Measurements from ENCODE around the gene ABI2.

Gene ABI2

GRCh38 chr2:203431391-203432185, 103.4 kb downstream of the ABI2 start:
- no peak for DNase-seq (ENCODE audit: low spot score)

- DNase-seq (ENCODE audit: low spot score), result no peak
Measured at GRCh38 chr2:203432811-203433210, 104.6 kb downstream of the ABI2 start.

- DNase-seq (ENCODE audit: low spot score), result no peak
Measured at GRCh38 chr2:203436496-203436895, 108.3 kb downstream of the ABI2 start.

- no peak for DNase-seq (ENCODE audit: low spot score)
Measured at GRCh38 chr2:203437511-203437910, 109.3 kb downstream of the ABI2 start.

GRCh38 chr2:203438528-203438927, 110.3 kb downstream of the ABI2 start:
- no peak for DNase-seq (ENCODE audit: low spot score)

GRCh38 chr2:203440671-203441070, 112.5 kb downstream of the ABI2 start:
- DNase-seq (ENCODE audit: low spot score), result no peak

- DNase-seq (ENCODE audit: low spot score), result no peak
Measured at GRCh38 chr2:203441463-203441862, 113.3 kb downstream of the ABI2 start.

GRCh38 chr2:203442463-203442862, 114.3 kb downstream of the ABI2 start:
- no peak for DNase-seq (ENCODE audit: low spot score)

- no peak for DNase-seq (ENCODE audit: low spot score)
Measured at GRCh38 chr2:203444738-203445137, 116.5 kb downstream of the ABI2 start.

GRCh38 chr2:203446071-203446481, 117.9 kb downstream of the ABI2 start:
- no peak for DNase-seq (ENCODE audit: low spot score)

GRCh38 chr2:203446780-203447179, 118.6 kb downstream of the ABI2 start:
- no peak for DNase-seq (ENCODE audit: low spot score)

GRCh38 chr2:203450561-203450960, 122.4 kb downstream of the ABI2 start:
- no peak for DNase-seq (ENCODE audit: low spot score)

- DNase-seq (ENCODE audit: low spot score), result no peak
Measured at GRCh38 chr2:203451011-203451410, 122.8 kb downstream of the ABI2 start.

GRCh38 chr2:203451689-203452088, 123.5 kb downstream of the ABI2 start:
- DNase-seq (ENCODE audit: low spot score), result no peak

- no peak for DNase-seq (ENCODE audit: low spot score)
Measured at GRCh38 chr2:203453858-203454451, 125.8 kb downstream of the ABI2 start.

- no peak for DNase-seq (ENCODE audit: low spot score)
Measured at GRCh38 chr2:203455209-203455608, 127.0 kb downstream of the ABI2 start.

GRCh38 chr2:203461746-203462145, 133.6 kb downstream of the ABI2 start:
- DNase-seq (ENCODE audit: low spot score), result no peak

- DNase-seq (ENCODE audit: low spot score), result no peak
Measured at GRCh38 chr2:203462308-203462707, 134.1 kb downstream of the ABI2 start.

GRCh38 chr2:203463266-203463678, 135.1 kb downstream of the ABI2 start:
- no peak for DNase-seq (ENCODE audit: low spot score)

- no peak for DNase-seq (ENCODE audit: low spot score)
Measured at GRCh38 chr2:203469546-203469945, 141.4 kb downstream of the ABI2 start.

GRCh38 chr2:203470371-203470770, 142.2 kb downstream of the ABI2 start:
- DNase-seq (ENCODE audit: low spot score), result no peak

- no peak for DNase-seq (ENCODE audit: low spot score)
Measured at GRCh38 chr2:203471323-203471722, 143.1 kb downstream of the ABI2 start.

GRCh38 chr2:203476881-203477280, 148.7 kb downstream of the ABI2 start:
- no peak for DNase-seq (ENCODE audit: low spot score)

GRCh38 chr2:203480623-203481022, 152.4 kb downstream of the ABI2 start:
- DNase-seq (ENCODE audit: low spot score), result no peak
